ENCODE measurements around the gene MZT1.

Gene MZT1

GRCh38 chr13:72727417-72728289 is at the start of gene MZT1, which contains the start of gene BORA:
MZT1 (minus strand) TSS chr13:72727629; CDS start chr13:72727602, 27 bp downstream.
BORA (plus strand) TSS chr13:72727923; CDS start chr13:72728941, 1,018 bp downstream.
- Histone ChIP-seq H3K9ac (ENCODE audit: low read depth, low read length) (peak within 1 kb of the TSS; percentile 91), H3K27me3 (ENCODE audit: insufficient read depth, low read length) (no peaks in the 10 kb centered on the region), H3K9me3 (ENCODE audit: insufficient read depth, low read depth, low read length) (no peaks in the 10 kb centered on the region), H3K4me1 (ENCODE audit: insufficient read depth, low read length) (no peaks in the 10 kb centered on the region; the same call in 1 of the 2 replicates), H3K4me3 (ENCODE audit: low read length) (peak within 1 kb of the TSS; percentile 89), H3K36me3 (ENCODE audit: insufficient read depth, low read depth, low read length) (peaks cover 47% of the 10 kb centered on the region), H3K27ac (ENCODE audit: low read length) (peak within 1 kb of the TSS; percentile 40)

GRCh38 chr13:72774019-72774418 is 46.6 kb upstream of the MZT1 start:
- Histone ChIP-seq H3K27me3 (ENCODE audit: insufficient read depth, low read length) (no peaks in the 10 kb centered on the region), H3K36me3 (ENCODE audit: insufficient read depth, low read depth, low read length) (peaks cover 99% of the 10 kb centered on the region), H3K9me3 (ENCODE audit: insufficient read depth, low read depth, low read length) (no peaks in the 10 kb centered on the region), H3K27ac (ENCODE audit: low read length) (no peak overlapping the region), H3K9ac (ENCODE audit: low read depth, low read length) (no peak overlapping the region), H3K4me1 (ENCODE audit: insufficient read depth, low read length) (no peaks in the 10 kb centered on the region), H3K4me3 (ENCODE audit: low read length) (no peak overlapping the region)

GRCh38 chr13:72763411-72763810 is 36.0 kb upstream of the MZT1 start:
- Histone ChIP-seq H3K27me3 (ENCODE audit: insufficient read depth, low read length) (no peaks in the 10 kb centered on the region), H3K4me1 (ENCODE audit: insufficient read depth, low read length) (no peaks in the 10 kb centered on the region), H3K27ac (ENCODE audit: low read length) (no peak overlapping the region), H3K4me3 (ENCODE audit: low read length) (no peak overlapping the region), H3K36me3 (ENCODE audit: insufficient read depth, low read depth, low read length) (peaks cover 100% of the 10 kb centered on the region), H3K9ac (ENCODE audit: low read depth, low read length) (no peak overlapping the region), H3K9me3 (ENCODE audit: insufficient read depth, low read depth, low read length) (no peaks in the 10 kb centered on the region)

GRCh38 chr13:72760189-72760588 is 32.8 kb upstream of the MZT1 start:
- peaks cover 94% of the 10 kb centered on the region for H3K36me3 ChIP-seq (ENCODE audit: insufficient read depth, low read depth, low read length)
- H3K9ac ChIP-seq (ENCODE audit: low read depth, low read length), result no peak overlapping the region
- no peaks in the 10 kb centered on the region for H3K9me3 ChIP-seq (ENCODE audit: insufficient read depth, low read depth, low read length)
- no peak overlapping the region for H3K4me3 ChIP-seq (ENCODE audit: low read length)
- H3K27ac ChIP-seq (ENCODE audit: low read length), result no peak overlapping the region
- H3K4me1 ChIP-seq (ENCODE audit: insufficient read depth, low read length), result no peaks in the 10 kb centered on the region
- no peaks in the 10 kb centered on the region for H3K27me3 ChIP-seq (ENCODE audit: insufficient read depth, low read length)

- Histone ChIP-seq H3K4me1 (ENCODE audit: insufficient read depth, low read length) (no peaks in the 10 kb centered on the region), H3K27me3 (ENCODE audit: insufficient read depth, low read length) (no peaks in the 10 kb centered on the region), H3K9me3 (ENCODE audit: insufficient read depth, low read depth, low read length) (no peaks in the 10 kb centered on the region), H3K9ac (ENCODE audit: low read depth, low read length) (no peak overlapping the region), H3K4me3 (ENCODE audit: low read length) (no peak overlapping the region), H3K27ac (ENCODE audit: low read length) (no peak overlapping the region), H3K36me3 (ENCODE audit: insufficient read depth, low read depth, low read length) (peaks cover 93% of the 10 kb centered on the region)
Measured at GRCh38 chr13:72757792-72758535, 30.5 kb upstream of the MZT1 start.

- H3K36me3 ChIP-seq (ENCODE audit: insufficient read depth, low read depth, low read length), result peaks cover 87% of the 10 kb centered on the region
- no peak overlapping the region for H3K27ac ChIP-seq (ENCODE audit: low read length)
Measured at GRCh38 chr13:72754111-72754510, 26.7 kb upstream of the MZT1 start.

GRCh38 chr13:72751220-72751619 is 23.8 kb upstream of the MZT1 start:
- Histone ChIP-seq H3K4me3 (ENCODE audit: low read length) (no peak overlapping the region), H3K4me1 (ENCODE audit: insufficient read depth, low read length) (no peaks in the 10 kb centered on the region), H3K36me3 (ENCODE audit: insufficient read depth, low read depth, low read length) (peaks cover 93% of the 10 kb centered on the region), H3K9ac (ENCODE audit: low read depth, low read length) (no peak overlapping the region), H3K27ac (ENCODE audit: low read length) (no peak overlapping the region), H3K27me3 (ENCODE audit: insufficient read depth, low read length) (no peaks in the 10 kb centered on the region), H3K9me3 (ENCODE audit: insufficient read depth, low read depth, low read length) (0 out of 2 replicates have a peak, but pooled peaks cover 4% of the 10 kb centered on the region)

More at GRCh38 chr13:72754111-72754510, 26.7 kb upstream of the MZT1 start:
- Histone ChIP-seq H3K27me3 (ENCODE audit: insufficient read depth, low read length) (no peaks in the 10 kb centered on the region), H3K9me3 (ENCODE audit: insufficient read depth, low read depth, low read length) (0 out of 2 replicates have a peak, but pooled peaks cover 4% of the 10 kb centered on the region), H3K9ac (ENCODE audit: low read depth, low read length) (no peak overlapping the region), H3K4me1 (ENCODE audit: insufficient read depth, low read length) (no peaks in the 10 kb centered on the region), H3K4me3 (ENCODE audit: low read length) (no peak overlapping the region)

GRCh38 chr13:72745260-72745659 is 17.8 kb upstream of the MZT1 start:
- Histone ChIP-seq H3K4me3 (ENCODE audit: low read length) (no peak overlapping the region), H3K36me3 (ENCODE audit: insufficient read depth, low read depth, low read length) (peaks cover 87% of the 10 kb centered on the region), H3K27ac (ENCODE audit: low read length) (no peak overlapping the region), H3K9me3 (ENCODE audit: insufficient read depth, low read depth, low read length) (no peaks in the 10 kb centered on the region), H3K9ac (ENCODE audit: low read depth, low read length) (no peak overlapping the region), H3K4me1 (ENCODE audit: insufficient read depth, low read length) (no peaks in the 10 kb centered on the region), H3K27me3 (ENCODE audit: insufficient read depth, low read length) (no peaks in the 10 kb centered on the region)

GRCh38 chr13:72740015-72740414 is 12.6 kb upstream of the MZT1 start:
- Histone ChIP-seq H3K4me3 (ENCODE audit: low read length) (no peak overlapping the region), H3K9ac (ENCODE audit: low read depth, low read length) (no peak overlapping the region), H3K4me1 (ENCODE audit: insufficient read depth, low read length) (no peaks in the 10 kb centered on the region), H3K36me3 (ENCODE audit: insufficient read depth, low read depth, low read length) (peaks cover 83% of the 10 kb centered on the region), H3K27ac (ENCODE audit: low read length) (no peak overlapping the region), H3K9me3 (ENCODE audit: insufficient read depth, low read depth, low read length) (no peaks in the 10 kb centered on the region), H3K27me3 (ENCODE audit: insufficient read depth, low read length) (no peaks in the 10 kb centered on the region)

GRCh38 chr13:72737033-72737432 is 9.6 kb upstream of the MZT1 start:
- Histone ChIP-seq H3K27ac (ENCODE audit: low read length) (no peak overlapping the region), H3K4me1 (ENCODE audit: insufficient read depth, low read length) (no peaks in the 10 kb centered on the region), H3K9ac (ENCODE audit: low read depth, low read length) (no peak overlapping the region), H3K27me3 (ENCODE audit: insufficient read depth, low read length) (no peaks in the 10 kb centered on the region), H3K9me3 (ENCODE audit: insufficient read depth, low read depth, low read length) (no peaks in the 10 kb centered on the region), H3K4me3 (ENCODE audit: low read length) (no peak overlapping the region), H3K36me3 (ENCODE audit: insufficient read depth, low read depth, low read length) (peaks cover 82% of the 10 kb centered on the region)

- no peaks in the 10 kb centered on the region for H3K27me3 ChIP-seq (ENCODE audit: insufficient read depth, low read length)
- H3K9me3 ChIP-seq (ENCODE audit: insufficient read depth, low read depth, low read length), result no peaks in the 10 kb centered on the region
- H3K27ac ChIP-seq (ENCODE audit: low read length), result peak overlapping the region; percentile 5
- no peaks in the 10 kb centered on the region; the same call in 1 of the 2 replicates for H3K4me1 ChIP-seq (ENCODE audit: insufficient read depth, low read length)
- peaks cover 51% of the 10 kb centered on the region for H3K36me3 ChIP-seq (ENCODE audit: insufficient read depth, low read depth, low read length)
- H3K9ac ChIP-seq (ENCODE audit: low read depth, low read length), result peak overlapping the region; percentile 91
- peak overlapping the region; percentile 89 for H3K4me3 ChIP-seq (ENCODE audit: low read length)
Measured at GRCh38 chr13:72728290-72728605, 819 bp upstream of the MZT1 start.

Data from iPS-20b (cell line).